GM18870 (cell line): ENCODE data around the gene LAMA3.

Source experiments
- ATAC-seq: cut with Tn5 transposase; IDR thresholded peaks from one replicate; pipeline ENCODE4 v1.9.1; 2021; ENCODE audit warnings: moderate library complexity; ENCODE audit not compliant: unreplicated experiment

LAMA3 gene

DNA sequence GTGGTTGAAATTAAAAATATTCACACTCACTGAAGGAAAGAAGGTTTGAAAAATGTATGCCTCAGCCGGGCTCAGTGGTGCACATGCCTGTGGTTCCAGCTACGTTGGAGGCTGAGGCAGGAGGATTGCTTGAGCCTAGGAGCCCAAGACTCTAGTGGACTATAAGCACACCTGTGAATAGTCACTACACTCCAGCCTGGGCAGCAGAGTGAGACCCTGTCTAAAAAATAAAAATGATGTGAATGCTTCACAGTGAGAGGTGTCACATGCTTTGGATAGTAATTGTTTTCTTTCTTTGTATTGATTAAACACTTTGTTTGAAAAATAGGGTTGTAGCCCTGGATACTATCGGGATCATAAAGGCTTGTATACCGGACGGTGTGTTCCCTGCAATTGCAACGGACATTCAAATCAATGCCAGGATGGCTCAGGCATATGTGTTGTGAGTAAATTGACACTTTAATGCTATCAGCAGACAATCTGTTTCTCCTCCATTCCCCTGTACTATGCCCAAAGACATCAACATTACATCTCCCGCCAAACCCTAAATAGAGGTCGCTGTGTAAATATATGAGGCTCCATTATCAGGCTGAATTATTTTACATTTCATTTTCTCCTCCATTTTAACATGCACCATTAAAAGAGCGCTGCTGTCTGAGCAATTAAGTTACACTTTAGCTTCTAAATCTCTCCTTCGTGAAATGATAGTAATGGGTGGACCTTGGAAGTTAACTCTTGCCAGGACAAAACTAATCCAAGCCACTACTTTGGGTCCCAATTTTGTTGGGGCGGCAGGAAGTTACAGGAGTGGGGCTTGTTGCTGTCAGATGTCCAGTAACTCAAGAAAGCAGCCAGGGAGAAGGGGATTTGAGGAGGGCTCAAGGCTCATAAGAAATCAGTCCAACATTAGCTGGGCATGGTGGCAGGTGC, 187.0 kb downstream of the LAMA3 start:
- no peak for ATAC-seq

DNA sequence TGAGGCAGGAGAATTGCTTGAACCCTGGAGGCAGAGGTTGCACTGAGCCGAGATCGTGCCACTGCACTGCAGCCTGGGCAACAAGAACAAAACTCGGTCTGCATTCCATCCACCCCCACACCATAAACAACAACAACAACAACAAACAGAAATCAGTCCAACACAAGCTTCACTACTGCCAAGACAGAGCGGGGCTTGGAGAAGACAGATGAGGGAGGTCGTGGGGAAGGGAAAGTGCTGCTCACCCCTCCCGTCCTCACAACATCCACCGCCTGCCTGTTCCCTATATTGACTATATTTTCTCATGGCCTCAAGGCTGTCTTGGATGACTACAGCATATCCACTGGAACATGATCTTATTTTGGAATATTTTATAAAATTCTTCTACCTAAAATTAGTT, 187.7 kb downstream of the LAMA3 start:
- ATAC-seq = no peak

DNA sequence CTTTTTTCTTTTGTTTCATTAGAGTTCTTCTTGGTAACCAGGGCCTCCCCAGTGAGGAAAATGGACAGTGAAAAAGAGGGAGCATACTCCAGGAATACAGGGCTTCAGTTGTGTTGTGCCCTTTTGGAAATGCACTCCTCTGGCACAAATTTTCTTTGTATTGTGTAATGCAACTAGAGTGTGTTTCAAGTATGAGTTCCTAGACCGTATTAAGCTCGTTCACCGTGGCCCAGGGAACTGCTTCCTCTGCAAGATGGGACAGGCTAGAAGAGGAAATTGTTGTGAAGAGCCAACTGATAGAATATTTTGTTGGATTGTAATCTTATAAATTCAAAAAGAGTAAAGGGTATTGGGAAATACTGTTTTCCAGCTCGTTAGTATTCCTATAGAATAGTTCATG, 188.1 kb downstream of the LAMA3 start:
- no peak for ATAC-seq

DNA sequence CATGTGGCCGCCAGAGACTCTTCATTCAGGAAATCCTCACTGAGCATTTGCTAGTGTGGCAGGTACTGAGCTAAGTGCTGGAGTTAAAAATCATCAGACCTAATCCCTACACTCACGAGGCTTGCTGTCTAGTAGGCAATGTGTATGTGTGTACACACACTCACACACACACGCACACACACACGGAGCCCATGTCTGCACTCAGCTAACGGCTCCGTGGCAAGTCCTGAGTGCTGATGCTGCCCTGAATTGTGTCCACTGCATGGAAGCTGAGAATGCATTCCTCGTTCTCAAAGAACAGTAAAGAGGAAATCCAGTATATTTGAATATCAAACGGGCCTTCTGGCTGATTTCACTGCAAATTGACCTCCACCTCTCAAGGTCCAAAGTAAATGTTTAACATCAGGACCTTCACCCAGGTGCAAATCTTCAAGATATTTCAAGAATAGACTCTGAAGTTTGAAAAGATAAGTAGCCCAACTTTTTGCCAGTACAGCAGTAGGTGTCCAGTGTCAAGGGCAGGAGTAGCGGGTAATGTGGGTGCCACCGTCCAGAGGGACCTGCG, 189.2 kb downstream of the LAMA3 start:
- no peak for ATAC-seq

DNA sequence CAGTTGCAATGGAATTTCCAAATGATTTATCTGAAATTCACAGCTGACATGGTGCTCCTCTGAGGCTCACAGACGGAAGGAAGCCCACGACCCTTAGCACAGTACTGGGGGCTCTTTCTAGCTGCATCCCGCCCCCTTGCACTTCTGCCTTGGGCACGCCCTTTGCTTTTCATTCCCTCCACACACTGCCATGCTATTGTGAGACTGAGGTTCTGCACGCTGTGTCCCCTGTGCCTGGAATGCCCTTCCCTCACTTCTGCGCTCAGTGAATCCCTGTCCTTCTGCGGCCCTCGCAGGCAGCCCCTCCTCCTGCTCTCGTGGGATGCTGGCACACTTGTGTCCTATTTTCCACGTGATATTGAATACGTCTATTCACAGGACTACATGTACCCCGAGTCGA, 189.9 kb downstream of the LAMA3 start:
- ATAC-seq = no peak

DNA sequence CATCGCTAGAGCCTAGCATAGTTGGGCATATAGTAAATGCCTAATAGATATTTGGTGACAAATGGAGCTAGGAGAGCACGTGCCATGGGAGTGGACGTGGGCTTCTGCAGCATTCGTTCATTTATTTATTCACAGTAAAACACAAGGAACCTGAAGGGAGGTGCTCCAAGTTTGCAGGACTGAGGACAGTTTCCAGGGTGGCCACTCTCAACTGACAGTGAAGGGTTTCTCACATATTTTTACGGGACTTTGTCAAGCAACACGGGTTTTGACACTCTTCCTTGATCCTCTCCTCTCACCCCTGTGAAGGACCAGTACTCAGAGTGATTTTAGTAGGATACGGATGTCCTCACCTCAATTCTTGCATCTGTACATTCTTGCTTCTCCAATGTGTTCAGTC, 190.3 kb downstream of the LAMA3 start:
- ATAC-seq = no peak

DNA sequence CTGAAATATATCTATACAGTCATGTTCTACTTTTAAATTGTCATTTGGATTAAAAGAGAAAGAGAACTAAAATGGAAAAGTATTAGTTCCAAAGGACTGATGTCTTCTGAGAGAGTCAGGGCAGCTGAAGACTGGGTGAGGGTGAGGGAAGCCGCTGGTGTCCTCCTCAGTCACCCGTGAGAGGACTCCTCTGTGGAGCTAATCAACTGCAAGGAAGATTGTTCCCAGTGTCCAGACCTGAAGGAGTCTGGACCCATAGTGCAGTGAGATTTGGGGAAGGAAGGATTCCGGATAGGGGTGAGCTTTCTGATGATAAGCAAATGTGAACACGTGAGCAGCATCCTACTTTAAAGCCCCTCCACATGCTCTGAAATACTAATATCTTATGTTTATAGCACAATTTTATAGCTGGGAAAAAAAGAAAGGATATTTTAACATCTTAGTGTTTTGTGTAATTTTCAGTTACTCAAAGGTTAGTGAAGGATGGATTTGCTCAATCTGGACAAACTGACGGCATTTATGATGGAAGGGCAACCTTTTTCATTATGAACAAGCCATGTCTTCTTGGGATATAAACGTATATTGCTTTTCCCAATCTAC, 190.8 kb downstream of the LAMA3 start:
- ATAC-seq = no peak

DNA sequence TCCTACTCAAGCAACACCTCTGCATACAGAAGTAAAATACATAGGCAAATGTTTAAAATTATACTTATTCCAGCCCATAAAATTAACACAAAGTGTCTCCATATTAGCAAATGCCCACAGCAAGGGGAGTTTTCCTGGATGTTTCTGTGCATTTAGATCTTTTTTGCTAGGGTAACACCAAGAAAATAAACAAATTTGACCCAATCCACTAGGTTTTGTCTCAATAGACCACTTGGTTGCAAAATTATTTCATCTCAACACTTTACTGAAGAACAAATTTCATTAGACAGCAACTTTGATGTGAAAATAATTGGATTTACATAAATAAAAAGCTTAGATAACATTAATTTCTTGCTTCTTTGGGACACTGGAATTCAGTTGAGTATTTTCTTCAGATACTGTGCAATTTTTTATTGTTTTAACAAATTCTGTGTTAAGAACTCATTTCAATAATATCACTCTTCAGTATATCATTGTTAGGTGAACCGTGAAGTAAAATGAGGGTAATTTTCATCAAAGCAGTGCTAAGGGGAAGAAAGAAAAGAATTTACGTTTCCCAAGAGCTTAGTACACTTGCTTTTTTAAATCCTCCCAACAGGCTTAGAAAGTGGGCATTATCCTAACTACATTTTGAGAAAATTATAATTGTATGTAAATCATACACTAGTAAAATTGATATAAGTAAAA, 191.8 kb downstream of the LAMA3 start:
- no peak for ATAC-seq

DNA sequence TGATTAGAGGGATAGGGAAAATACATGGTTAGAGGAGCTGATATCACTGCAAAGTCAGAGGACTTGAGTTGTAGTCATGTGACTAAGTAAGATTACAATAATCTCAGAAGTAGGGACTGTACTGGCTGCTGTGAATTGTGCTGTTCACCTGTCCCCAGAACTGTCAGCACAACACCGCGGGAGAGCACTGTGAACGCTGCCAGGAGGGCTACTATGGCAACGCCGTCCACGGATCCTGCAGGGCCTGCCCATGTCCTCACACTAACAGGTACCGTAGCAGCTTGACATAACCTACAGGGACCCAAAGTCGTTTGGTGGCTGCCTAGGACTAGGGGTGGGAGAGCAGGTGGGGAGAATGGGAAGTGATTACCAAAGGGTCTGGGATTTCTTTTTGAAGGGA, 192.5 kb downstream of the LAMA3 start:
- ATAC-seq = no peak

DNA sequence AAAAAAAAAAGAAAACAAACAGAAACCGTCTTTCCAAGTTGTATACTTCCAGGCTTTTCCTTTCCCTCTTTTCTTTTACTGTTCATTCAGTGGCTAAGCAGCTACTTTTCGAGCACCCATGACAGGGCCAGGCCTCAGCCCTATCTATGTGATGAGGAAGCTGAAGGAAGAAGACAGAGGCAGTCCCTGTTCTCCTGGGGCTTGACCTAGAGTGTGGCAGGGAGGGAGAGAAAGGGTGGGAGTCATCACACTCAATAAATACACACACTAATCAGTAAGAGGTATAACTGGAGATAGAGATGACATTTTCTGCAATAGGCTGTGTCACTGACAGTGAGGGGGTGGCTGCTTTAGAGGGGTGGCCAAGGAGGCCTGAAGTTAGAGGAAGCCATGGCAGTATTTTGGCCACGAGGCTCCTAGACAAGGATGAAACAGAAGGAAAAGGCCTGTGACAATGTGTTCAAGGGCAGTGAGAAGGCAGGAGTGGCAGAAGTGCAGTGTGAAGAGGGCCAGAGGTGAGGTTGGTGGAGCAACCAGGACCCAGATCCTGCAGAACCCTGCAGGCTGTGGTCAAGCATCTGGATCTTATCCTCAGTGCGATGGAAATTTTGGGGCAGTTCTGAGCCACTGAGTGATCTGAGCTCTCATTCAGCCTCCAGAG, 193.5 kb downstream of the LAMA3 start:
- no peak for ATAC-seq

DNA sequence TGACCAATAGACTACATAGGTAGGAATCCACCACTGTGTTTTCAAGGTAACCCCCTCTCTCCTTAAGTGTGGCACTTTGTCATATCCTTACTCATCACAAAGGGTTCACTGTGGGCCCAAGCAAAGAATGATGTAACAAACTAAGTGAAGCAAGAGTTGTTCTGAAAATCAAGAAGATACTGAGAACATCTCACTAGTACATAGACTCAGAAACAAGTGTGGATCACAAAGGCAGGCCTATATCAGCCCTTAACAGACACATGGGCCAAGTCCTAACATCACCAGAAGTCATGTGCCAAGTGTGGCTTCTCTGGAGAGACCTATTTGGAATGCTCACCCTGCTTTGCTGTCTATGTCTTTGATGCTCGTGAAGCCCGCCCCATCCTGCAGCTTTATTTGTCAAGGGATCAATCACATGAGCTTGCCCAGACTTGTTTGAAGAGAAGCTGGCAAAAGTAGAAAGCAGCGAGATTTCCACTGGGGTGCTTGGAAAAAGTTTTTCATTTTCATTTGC, 194.1 kb downstream of the LAMA3 start:
- no peak for ATAC-seq

DNA sequence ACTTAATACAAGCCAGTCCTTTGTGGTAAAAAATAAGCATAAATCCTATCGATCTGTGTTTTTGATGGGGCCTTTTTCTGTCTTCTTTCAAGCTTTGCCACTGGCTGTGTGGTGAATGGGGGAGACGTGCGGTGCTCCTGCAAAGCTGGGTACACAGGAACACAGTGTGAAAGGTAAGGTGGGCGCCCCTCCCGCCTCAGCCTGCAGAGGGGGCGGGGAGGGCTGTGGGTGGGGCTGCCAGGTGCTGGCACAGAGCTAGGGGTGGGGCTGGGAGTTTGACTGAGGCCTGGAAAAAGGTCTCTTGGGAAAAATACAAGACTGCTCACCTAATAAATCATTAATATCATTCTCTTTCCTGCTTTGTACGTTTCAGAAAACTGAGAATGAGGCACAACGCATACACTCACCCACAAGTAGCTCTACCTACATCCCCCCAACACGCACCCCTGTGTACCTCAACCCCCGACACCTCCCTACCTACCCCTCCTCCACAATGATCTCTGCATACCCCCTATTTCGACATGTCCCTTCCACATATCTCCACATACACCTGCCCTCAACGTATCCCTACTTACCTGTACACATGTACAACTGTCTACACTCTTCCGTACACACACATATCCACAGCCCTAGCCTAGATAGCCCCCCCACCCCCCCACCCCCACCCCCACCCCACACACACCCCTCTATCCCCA, 195.6 kb downstream of the LAMA3 start:
- no peak for ATAC-seq

DNA sequence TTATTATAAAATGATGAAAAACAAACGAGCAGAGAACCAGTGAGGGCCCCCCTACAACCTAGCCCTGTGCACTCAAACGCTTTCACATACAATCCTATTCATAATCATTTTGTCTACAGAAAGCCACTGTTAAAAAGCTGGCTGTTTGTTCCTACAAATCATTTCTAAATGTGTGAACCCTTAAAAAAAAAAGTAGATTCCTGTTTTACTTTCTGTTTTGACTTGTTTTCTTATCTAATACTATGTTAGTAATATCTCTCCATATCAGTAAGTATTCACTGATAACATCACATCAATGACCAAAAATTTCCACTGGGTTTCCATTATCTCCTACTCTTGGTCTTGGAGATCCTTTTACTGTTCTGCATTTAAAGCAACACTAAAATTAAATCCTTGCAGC, 196.5 kb downstream of the LAMA3 start:
- ATAC-seq = no peak

DNA sequence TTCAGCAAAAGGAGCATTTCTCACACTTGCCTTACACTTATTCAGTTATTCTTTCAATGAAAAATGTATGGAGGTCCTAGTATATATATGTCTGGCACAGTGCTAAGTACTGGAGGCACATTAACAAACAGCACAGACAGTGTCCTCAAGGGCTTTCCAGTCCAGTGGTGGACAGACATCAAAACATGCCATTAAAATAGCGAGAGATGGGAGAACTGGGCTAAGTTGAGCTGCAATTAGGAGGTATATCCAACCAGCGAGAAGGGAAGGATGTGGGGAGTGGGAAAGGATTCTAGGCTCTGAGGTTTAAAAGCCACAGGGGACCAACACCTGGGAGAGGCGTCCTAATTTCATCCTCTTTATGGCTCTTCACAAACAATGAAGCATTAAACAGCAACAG, 197.8 kb downstream of the LAMA3 start:
- no peak for ATAC-seq

DNA sequence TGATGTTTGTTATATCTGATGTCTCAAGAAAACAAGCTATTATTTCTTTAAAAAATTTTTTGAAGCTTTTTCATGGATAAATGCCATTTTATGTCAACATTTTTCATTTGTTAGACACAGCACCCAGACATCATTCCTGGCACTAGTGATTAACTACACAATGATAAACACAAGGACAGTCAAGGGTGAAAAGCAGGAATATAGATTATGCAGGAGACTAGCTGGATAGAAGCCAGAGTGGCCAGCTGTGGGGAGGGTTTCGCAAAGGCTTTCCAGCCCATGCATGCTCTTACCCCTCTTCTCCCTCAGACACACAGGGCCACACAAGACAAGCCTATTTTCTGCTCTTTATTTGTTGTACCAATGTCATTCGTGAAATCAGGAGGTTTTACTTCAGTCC, 198.2 kb downstream of the LAMA3 start:
- no peak for ATAC-seq

DNA sequence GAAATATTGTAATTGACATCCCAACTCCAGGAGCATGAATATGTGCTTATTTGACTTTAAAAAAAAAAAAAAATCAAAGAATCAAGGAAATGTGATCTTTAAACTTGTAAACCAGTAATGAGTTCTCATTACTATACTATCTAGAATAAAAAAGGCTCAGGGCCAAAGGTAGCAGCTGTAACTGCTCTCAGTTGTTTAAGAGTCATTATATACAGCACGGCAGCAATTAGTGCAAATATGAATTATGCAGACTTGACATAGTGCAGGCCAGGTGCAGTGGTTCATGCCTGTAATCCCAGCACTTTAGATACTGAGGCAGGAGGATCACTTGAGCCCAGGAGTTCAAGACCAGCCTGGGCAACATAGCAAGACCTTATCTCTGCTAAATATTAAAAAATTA, 199.6 kb downstream of the LAMA3 start:
- ATAC-seq = no peak

DNA sequence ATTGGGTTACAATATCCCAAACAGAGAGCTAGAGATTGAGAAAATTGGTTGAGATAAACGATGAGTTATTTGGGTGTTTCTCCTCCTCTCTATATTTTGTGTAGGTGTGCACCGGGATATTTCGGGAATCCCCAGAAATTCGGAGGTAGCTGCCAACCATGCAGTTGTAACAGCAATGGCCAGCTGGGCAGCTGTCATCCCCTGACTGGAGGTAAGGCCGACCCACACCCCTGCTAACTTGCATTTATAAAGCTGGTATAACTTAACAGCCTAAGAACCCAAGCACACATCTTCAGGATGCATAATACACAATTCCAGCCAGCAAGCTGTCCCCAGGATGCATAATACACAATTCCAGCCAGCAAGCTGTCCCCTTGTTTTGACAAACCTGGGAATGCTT, 200.7 kb downstream of the LAMA3 start:
- ATAC-seq = no peak

DNA sequence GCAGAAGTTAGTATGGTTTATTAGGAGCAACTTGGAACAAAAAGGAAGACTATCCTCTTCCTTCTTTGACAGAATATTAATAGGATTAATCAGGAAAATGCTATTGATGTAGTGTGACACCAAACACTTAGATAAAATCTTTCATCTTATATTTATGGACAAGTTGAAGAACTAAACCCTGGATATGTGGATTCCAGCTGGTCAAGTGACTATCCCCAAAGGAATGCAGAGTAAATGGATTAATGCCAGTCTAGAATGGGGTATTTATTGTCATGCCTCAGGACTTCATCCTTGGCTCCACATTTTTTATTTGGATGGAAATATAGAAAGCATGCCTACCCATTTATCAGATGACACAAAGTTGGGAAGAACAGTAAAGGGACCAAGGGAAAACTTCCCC, 201.3 kb downstream of the LAMA3 start:
- no peak for ATAC-seq

DNA sequence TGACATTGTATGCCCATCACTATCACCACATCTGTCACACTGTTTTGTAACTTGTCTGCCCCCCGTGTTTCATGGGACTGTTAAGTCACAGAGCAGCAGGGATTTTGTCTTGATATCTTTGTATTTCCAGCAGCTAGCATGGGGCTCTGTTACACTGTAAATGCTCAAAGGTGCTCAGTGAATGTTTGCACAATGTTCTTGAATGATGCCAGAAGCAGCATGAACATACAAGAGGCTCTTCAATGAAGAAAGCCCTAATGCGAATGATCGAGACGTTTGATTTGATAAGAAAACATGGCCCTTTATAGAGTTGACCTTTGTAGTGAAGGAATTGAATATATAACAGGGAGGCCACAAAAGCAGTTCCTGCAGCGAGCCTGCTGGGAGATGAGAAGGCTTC, 204.4 kb downstream of the LAMA3 start:
- no peak for ATAC-seq

DNA sequence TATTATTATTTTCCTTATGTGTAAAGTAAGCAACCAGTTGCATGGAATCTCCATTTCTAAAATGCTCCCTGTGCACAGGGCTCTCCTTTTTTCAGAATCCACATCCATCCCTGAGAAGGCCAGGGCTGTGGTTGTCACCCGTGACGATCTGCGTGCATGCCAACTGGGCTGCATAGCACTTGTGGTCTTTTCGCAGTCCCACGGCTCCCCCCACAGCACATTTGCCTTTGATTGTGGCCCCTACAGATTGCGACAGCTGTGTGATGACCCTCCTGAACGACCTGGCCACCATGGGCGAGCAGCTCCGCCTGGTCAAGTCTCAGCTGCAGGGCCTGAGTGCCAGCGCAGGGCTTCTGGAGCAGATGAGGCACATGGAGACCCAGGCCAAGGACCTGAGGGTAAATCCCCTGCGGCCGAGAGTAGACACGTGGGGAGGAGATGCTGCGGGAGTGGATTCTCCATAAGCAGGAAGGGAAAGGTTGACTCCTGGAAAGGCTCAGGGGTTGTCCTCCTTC, 205.5 kb downstream of the LAMA3 start:
- ATAC-seq = no peak
